Keratinocyte (primary cell): ENCODE data around the gene NPIPA1.
"Not testable (repeated sequence)": the region's sequence is repeated elsewhere in the genome, so short reads cannot be mapped to it uniquely, and the experiment has no call there.

ENCODE experiments used
- EZH2 ChIP-seq: IDR thresholded peaks from one replicate; pipeline ENCODE4 v1.6.1; 2012; ENCODE audit warnings: inconsistent platforms, mild to moderate bottlenecking, low read length, moderate library complexity
- TF ChIP-seq, protein P1 (sequence below), 3 experiments: IDR thresholded peaks in 1 of 3; conservative IDR thresholded peaks in 1 of 3; optimal IDR thresholded peaks in 1 of 3; 2 replicates in 2 of 3; 3 replicates in 1 of 3; pipeline versions ENCODE3 to v1.5.1; 2011; ENCODE audit warnings: low read length in 3 of 3, mild to moderate bottlenecking in 3 of 3, moderate library complexity in 2 of 3, control low read depth in 1 of 3, inconsistent platforms in 1 of 3; ENCODE audit not compliant: insufficient read depth in 2 of 3; ENCODE audit errors: extremely low read depth in 1 of 3

DNA sequence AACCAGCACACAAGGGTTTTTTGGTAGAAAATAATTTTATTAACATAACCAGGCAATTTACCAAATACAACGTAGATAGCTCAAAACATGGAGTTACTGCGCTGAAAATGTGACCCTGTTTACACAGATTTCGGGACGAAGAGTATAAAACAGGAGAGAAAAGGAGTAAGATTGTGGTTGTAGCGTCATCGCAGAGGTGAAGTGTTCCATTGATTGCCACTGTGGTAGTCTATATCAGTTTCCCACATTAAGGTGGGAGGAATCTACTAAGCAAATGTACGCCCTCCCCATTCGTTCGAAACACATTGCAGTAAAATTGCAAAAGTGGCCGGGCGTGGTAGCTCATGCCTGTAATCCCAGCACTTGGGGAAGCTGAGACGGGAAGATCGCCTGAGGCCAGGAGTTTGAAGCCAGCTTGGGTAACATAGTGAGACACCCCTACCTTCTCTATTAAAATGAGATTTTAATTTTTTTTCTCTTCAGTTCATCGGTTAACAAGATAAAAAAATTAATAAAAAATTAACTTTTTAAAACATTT, 36.6 kb downstream of the NPIPA1 start:
- TF ChIP-seq EZH2 = not testable (repeated sequence)
- TF ChIP-seq, protein P1, sequence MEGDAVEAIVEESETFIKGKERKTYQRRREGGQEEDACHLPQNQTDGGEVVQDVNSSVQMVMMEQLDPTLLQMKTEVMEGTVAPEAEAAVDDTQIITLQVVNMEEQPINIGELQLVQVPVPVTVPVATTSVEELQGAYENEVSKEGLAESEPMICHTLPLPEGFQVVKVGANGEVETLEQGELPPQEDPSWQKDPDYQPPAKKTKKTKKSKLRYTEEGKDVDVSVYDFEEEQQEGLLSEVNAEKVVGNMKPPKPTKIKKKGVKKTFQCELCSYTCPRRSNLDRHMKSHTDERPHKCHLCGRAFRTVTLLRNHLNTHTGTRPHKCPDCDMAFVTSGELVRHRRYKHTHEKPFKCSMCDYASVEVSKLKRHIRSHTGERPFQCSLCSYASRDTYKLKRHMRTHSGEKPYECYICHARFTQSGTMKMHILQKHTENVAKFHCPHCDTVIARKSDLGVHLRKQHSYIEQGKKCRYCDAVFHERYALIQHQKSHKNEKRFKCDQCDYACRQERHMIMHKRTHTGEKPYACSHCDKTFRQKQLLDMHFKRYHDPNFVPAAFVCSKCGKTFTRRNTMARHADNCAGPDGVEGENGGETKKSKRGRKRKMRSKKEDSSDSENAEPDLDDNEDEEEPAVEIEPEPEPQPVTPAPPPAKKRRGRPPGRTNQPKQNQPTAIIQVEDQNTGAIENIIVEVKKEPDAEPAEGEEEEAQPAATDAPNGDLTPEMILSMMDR (optimal IDR thresholded peaks at IDR 0.05 in 1 of 3, IDR thresholded peaks at IDR 0.05 in 1 of 3, conservative IDR thresholded peaks at IDR 0.05 in 1 of 3; ENCODE audit: extremely low read depth in 1 of 3, insufficient read depth in 2 of 3, low read length in 3 of 3) = not testable (repeated sequence)
